ENCODE data around the gene CDCA3.
"Not testable (repeated sequence)": the region's sequence is repeated elsewhere in the genome, so short reads cannot be mapped to it uniquely, and the experiment has no call there.

Gene CDCA3

GRCh38 chr12:6851153-6851920, at the start of gene CDCA3:
Gene CDCA3 (minus strand): TSS chr12:6851286. CDS start chr12:6850952, 334 bp downstream.
- peak; percentile 98 for DNase-seq (ENCODE audit: low read depth)
- no peak for TF ChIP-seq CTCF (conservative IDR thresholded peaks at IDR 0.05; ENCODE audit: low read length)
- peak within 1 kb of the TSS; percentile 97 for H3K4me3 ChIP-seq (ENCODE audit: low read length)

- H3K4me3 ChIP-seq (ENCODE audit: low read length), result no peak overlapping the region
- no peak for DNase-seq (ENCODE audit: low read depth)
- TF ChIP-seq CTCF (conservative IDR thresholded peaks at IDR 0.05; ENCODE audit: low read length), result no peak
Measured at GRCh38 chr12:6899837-6900519, 48.9 kb upstream of the CDCA3 start.

- TF ChIP-seq CTCF (conservative IDR thresholded peaks at IDR 0.05; ENCODE audit: low read length), result no peak
- DNase-seq (ENCODE audit: low read depth), result no peak
- no peak overlapping the region for H3K4me3 ChIP-seq (ENCODE audit: low read length)
Measured at GRCh38 chr12:6899427-6899826, 48.3 kb upstream of the CDCA3 start.

- DNase-seq (ENCODE audit: low read depth), result no peak
- no peak overlapping the region for H3K4me3 ChIP-seq (ENCODE audit: low read length)
- no peak for TF ChIP-seq CTCF (conservative IDR thresholded peaks at IDR 0.05; ENCODE audit: low read length)
Measured at GRCh38 chr12:6896846-6897435, 45.9 kb upstream of the CDCA3 start.

- no peak overlapping the region for H3K4me3 ChIP-seq (ENCODE audit: low read length)
- no peak for TF ChIP-seq CTCF (conservative IDR thresholded peaks at IDR 0.05; ENCODE audit: low read length)
- no peak for DNase-seq (ENCODE audit: low read depth)
Measured at GRCh38 chr12:6894321-6894720, 43.2 kb upstream of the CDCA3 start.

- H3K4me3 ChIP-seq (ENCODE audit: low read length); DNase-seq (ENCODE audit: low read depth): not testable (repeated sequence)
Measured at GRCh38 chr12:6892683-6893082, 41.6 kb upstream of the CDCA3 start.

- DNase-seq (ENCODE audit: low read depth), result no peak
- H3K4me3 ChIP-seq (ENCODE audit: low read length), result peak overlapping the region; percentile 63
- no peak for TF ChIP-seq CTCF (conservative IDR thresholded peaks at IDR 0.05; ENCODE audit: low read length)
Measured at GRCh38 chr12:6891646-6892001, 40.5 kb upstream of the CDCA3 start.
